ENCODE data around the gene UBE2N.

The UBE2N gene, protein sequence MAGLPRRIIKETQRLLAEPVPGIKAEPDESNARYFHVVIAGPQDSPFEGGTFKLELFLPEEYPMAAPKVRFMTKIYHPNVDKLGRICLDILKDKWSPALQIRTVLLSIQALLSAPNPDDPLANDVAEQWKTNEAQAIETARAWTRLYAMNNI

DNA sequence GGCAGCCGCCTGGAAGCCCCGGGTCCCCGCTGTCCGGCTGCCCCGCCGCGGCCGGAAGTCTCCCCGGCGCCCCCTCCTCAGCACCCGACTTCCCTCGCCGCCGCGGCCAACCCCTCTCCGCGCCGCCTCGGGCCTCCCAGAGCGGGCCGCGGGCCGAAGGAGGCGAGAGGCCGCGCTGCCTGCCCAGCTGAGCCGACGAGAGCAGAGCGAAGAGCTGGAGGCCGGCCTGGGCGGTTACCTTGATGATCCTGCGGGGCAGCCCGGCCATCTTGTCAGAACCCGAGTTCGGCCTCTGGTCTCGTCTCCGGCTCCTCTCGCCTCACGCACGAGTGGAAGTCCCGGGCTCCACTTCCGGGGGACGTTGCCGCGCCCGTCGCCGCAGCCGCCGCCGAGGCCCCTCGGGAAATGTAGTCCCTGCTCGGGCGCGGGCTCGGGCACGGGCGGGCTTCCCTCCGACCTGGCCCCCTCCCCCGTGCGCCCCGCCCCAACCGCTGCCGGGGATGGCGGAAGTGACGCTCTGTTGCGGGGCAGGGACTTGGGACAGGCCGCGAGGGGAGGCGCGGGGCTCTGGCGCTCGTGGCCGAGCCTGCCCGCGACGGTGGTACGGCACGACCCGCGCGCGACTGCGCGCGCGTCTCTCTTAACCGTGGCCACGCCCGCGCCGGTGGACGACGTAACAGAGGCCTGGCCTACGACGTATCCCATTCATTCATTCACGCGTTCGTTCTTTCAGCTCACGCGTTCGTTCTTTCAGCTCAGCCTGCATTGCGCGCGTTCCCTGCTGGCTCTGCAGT lies at the start of gene UBE2N:
Gene UBE2N, minus strand, starts transcription at position 331 of the 794 bp plus-strand sequence. Its CDS starts 63 bp downstream, at position 268.
- peak; percentile 97 to 98 for DNase-seq

DNA sequence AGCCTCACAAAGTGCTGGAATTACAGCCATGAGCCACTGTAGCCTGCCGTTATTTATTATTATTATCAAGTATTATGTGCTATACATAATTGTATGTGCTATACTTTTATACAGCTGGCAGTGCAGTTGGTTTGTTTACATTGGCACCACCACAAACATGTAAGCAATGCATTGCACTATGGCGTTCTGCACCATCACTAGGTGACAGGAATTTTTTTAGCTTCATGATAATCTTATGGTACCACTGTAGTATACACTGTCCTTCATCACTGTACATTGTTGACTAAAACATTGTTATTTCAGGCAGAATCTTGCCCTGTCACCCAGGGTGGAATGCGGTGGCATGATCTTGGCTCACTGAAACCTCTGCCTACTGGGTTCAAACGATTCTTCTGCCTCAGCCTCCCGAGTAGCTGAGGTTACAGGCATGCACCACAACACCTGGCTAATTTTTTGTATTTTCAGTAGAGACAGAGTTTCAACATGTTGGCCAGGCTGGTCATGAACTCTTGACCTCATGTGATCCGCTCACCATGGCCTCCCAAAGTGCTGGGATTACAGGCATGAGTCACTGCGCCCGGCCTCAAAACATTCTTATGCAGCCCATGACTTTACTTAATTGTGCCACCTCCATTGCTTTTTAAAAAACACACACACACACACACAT lies 42.7 kb upstream of the UBE2N start:
- DNase-seq, result no peak

DNA sequence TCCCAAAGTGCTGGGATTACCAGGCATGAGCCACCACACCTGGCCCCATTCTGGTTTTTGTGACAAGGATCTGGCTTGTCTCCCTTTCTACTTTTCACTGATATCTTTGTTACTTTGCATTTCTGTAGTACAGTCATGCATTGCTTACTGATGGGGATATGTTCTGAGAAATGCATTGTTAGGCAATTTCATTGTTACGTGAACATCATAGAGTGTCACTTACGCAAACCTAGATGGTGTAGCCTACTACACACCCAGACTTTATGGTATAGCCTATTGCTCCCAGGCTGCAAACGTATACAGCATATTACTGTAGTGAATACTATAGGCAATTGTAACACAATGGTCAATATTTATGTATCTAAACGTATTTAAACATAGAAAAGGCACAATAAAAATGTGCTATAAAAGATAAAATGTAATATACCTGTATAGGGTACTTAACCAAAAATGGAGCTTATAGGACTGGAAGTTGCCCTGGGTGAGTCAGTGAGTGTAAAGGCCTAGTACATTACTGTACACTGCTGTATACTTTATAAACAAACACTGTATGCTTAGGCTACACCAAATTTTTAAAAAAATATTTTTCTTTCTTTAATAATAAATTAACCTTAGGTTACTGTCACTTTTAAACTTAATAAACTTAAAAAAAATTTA lies 41.5 kb upstream of the UBE2N start:
- DNase-seq, result no peak

DNA sequence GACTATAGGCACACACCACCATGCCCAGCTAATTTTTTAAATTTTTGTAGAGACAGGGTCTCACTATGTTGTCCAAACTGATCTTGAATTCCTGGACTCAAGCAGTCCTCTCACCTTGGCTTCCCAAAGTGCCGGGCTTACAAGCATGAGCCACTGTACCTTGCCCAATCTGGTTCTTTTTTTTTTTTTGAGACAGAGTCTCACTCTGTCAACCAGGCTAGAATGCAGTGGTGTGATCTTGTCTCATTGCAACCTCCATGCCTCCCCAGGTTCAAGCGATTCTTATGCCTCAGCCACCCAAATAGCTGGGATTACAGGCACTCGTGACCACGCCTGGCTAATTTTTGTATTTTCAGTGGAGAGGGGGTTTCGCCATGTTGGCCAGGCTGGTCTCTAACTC lies 41.0 kb upstream of the UBE2N start:
- no peak for DNase-seq

DNA sequence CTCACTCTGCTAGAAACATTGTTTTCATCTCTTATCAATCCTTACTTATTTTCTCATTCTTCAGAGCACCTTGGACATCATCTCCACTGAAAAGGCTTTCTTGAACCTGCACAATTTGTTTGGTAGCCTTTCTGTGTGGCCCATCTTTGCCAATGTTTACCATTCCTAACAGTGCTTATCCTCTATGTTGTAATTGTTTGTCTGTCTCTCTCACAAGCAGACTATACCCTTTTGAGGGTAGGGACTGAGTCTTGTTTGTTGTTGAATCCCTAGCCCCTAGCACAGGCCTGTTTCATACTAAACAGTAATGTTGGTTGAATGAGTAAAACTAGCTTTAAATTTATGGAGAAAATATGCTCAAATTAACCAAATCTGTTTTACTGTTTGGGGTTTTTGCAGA lies 34.8 kb upstream of the UBE2N start:
- no peak for DNase-seq

DNA sequence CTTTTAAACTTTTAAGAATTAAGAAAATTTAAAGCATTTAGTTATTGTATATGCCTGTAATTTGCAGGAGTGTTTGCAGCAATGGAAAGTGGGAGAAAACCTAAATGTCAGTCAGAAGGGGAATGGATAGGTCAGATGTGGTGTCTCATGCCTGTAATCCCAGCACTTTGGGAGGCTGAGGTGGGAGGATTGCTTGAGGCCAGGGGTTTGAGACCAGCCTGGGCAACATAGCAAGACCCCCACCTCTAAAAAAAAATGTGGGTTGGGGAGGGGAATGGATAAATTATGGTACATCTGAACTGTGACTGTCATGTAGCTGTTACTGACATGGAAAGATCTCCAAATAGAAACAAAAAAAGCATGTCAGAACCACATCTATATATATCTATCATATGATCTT lies 27.6 kb upstream of the UBE2N start:
- no peak for DNase-seq

DNA sequence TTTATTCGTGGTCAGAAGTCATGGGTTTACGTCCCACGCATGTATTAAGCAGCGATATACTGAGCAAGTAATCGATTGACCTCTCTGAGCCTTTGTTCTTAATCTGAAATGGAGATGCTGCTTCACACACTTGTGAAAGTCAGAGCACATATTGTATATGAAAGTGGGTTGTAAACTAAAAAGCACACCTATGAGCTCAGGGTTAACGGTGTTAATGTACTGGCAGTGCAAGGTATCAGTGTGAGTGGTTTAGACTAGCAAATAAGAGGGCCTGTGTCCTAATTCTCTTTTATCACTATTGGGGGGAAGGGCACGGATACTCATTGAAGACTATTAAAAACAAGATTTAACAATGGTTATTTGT lies 26.2 kb upstream of the UBE2N start:
- no peak for DNase-seq

DNA sequence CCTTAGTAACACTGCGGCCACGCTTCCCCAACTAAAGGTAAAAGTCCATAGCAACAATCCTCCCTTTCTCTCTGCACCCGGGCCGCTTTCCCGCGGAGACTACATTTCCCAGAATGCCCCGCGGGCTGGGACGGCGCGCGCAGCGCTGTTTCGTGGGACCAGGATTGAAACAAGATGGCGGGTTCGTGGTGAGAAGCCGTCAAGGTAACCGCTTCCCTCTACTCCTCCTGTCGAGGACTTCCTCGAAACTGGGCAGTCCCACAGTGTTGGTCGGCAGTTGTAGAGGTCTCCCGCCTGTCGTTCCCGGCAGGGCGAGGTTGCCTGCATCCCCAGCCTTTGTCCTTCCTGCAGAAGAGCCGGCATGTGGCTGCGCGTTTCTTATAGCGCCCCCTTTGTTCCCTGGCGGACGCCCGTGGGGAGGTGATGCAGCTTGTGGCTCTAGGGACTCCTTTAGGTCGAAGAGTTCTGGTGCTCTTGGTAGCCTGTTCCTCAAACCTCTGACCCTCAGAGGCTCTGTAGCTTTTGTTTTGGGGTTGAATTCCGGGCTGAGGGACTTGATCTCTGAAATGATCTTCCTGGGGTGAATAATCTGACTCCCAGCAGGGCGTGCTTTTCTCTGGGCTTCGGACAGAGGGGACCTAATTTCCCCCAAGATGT lies 25.7 kb upstream of the UBE2N start, which contains the start of gene MRPL42:
Gene MRPL42, plus strand, starts transcription at position 164 of the 657 bp plus-strand sequence. CDS start 1,772 bp downstream, outside the sequence.
- DNase-seq, result peak; percentile 93

DNA sequence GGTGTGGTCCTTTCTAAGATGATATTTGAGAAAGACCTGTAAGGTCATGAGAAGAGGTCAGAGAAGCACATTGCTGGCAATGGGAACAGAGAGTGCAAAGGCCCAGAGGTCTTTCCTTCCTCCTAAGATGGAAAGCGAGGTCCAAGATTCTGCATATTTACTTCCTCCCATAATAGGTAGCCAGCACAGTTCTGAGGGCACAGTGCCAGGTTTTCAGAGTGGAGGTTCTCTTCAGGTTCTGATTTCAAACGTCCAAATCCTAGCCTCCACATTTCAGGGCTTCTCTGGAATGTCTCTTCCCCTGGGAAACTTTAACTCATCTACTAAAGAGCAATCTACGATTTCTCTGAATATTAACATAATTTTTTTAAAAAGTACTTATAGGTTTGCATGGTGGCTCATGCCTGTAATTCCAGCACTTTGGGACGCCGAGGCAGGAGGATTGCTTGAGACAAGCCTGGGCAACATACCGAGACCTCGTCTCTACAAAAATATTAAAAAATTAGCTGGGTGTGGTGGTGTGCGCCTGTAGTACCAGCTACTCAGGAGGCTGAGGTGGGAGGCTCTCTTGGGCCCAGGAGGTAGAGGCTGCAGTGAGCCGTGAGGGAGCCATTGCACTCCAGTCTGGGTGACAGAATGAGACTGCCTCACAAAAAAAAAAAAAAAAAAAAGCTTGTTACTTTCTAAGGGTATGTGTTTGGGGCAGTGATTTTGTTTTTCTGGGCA lies 25.0 kb upstream of the UBE2N start:
- peak in 1 of 2 donors; percentile 4 for DNase-seq

DNA sequence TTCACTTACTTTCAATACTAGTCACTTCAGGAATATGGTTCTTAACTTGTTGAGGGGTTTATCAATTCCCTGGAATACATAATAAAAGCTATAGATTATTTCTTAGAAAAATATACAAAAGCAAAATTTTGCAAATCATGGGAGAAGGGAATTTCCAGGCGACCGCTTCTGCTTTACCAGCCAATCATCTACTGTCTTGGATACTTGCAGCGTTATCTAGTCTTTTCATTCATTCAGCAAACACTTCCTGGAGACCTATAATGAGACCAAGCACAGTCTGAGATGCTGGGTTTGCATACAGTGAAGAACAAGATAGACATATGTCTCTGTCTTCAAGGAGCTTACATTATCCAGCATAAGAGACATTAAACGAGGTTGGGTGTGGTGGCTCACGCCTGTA lies 24.1 kb upstream of the UBE2N start:
- no peak for DNase-seq

DNA sequence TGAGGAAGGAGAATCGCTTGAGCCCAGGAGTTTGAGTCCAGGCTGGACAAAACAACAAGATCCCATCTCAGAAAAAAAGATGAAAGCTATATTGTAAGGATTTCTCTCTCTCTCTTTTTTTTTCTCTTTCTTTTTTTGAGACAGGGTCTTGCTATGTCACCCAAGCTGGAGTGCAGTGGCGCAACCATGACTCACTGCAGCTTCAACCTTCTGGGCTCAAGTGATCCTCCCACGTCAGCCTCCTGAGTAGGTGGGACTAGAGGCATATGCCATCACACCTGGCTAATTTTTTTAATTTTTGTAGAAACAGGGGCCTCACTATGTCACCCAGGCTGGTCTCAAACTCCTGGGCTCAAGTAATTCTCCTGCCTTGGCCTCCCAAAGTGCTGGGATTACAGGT lies 19.8 kb upstream of the UBE2N start:
- DNase-seq, result no peak

DNA sequence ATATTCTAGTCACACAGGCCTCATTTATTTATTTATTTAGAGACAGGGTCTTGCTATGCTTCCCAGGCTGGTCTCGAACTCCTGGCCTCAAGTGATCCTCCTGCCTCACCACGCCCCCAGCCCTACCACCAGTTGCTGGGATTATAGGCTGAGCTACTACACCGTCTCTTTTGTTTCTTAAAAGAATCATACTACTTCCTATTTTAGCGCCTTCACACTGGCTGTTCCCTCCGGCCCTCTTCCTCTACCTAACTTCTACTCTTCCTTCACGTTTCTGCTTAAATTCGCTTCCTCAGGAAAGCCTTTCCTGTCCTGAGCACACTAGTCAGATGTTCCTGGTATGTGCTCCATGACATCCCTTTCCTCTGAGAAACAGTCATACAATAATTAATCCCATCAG lies 19.2 kb upstream of the UBE2N start:
- no peak for DNase-seq

DNA sequence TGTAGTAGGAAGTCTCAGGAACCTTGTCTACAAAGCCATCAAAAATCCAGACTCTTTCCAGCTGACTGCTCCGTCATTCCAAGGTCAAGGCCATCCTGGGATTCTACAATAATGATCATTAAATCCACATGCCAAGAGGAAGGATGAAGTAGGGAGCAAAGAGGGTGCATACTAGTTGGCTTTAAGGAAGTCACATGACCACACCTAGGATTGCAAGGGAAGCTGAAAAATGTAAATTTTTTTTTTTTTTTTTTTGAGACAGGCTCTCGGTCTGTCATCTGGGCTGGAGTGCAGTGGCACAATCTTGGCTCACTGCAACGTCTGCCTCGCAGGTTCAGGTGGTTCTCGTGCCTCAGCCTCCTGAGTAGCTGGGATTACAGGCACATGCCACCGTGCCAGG lies 18.3 kb upstream of the UBE2N start:
- DNase-seq, result no peak

DNA sequence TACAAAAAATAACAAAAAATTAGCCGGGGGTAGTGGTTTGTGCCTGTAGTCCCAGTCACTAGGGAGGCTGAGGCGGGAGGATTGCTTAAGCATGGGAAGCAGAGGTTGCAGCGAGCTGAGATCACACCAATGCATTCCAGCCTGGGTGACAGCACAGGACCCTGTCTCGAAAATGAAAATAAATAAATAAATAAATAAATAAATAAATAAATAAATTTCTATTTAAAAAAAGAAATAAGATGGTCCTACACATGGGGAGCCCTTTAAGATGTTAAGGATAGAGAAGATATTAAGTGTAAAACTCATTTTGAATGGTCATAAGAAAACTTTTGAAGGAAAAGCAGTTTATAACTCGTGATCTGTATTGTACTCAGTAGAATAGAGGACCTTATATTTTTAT lies 17.4 kb upstream of the UBE2N start:
- DNase-seq, result no peak

DNA sequence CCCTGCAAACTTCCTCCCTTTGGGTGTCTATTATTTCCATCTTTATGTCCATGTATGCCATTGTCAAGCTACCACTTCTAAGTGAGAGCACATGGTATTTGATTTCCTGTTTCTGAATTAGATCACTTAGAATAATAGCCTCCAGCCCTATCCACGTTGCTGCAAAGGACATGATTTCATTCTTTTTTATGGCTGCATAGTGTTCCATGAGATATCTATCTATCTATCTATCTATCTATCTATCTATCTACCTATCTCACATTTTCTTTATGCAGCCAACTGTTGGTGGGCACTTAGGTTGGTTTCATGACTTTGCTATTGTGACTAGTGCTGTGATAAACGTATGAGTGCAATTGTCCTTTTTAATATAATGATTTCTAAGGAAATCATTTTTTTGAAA lies 14.3 kb upstream of the UBE2N start:
- DNase-seq, result no peak

DNA sequence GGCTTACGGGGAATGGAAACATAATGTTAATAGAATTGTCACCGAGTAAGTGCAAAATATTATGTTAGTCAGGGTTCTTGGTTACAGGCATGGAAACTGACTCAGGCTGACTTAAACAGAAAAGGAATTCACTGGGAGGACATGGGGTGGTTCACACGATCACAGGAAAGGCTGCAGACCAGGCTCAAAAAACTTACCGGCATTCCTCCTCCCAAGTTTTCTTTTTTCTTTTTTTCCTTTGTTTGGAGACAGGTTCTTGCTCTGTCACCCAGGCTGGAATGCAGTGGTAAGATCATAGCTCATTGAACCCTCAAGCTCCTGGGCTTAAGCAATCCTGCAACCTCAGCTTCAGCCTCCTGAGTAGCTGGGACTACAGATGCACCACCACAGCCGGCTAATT lies 11.9 kb upstream of the UBE2N start:
- DNase-seq, result no peak

DNA sequence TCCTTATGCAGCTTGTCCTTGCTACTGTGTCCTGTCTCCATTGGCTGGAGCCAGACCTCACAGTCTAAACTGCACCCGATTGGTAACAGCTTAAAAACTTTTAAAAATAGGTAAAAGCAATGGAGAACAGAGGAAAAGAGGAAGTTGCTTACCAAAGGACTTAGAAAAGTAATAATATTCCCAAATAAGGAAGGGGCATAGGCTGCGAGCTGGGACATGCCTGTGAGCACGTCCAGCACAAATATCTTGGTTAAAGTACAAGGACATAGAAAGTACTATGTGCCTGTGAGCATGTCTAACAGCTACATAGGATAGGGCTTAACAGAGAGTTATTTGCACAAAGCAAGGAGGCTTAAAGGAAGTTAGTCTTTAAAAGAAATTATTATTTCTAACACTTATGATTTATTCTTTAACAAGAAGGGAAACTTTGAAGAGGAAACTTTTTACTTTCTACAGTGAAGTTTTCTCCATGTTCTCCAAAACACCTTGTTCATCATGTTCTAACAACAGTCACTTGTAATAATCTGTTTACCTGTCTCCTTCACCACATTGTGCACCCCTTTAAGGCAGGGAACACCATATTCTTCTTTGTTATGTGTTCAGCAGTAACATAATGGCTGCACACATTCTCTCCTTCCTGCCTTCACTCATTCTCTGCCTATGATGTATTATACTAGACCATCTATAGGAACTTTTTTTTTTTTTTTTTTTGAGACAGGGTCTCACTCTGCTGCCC lies 9.8 kb upstream of the UBE2N start:
- no peak for DNase-seq

DNA sequence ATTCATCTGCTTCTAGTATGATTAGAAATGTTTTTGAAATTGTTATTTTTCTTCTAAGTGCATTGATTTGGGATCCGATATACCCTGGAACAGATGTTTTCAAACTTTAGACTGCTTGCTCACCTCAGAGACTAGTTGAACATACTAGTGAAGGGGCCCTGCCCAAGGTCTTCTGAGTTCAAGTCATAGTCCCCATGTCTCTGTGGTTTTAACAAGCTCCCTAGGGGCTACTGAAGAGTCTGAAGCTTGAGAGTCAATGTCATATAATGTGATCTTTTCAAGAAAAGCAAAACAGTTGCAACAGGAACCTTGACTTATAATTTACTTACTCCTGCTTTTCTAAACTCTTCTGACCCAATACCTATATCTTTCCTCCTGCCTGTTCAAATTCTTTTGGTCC lies 7.5 kb upstream of the UBE2N start:
- no peak for DNase-seq

DNA sequence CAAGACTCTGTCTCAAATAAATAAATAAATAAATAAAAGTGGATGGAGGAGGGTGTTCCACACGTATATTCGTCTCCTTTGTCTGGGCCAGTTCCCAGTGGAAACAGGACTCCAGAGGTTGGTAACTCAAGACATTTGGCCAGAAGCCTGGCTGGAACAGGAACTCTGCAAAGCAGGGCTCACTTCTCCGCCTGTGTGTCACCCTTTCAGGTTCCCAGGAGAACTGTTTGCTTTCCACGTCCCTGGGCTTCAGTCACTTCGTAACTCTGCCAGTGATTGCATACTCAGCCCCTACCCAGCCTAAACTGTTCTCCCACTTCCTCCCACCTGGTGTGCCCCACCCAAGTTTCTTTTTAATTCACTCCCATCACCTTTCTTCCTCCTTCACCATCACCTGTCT lies 7.0 kb upstream of the UBE2N start:
- DNase-seq, result no peak

DNA sequence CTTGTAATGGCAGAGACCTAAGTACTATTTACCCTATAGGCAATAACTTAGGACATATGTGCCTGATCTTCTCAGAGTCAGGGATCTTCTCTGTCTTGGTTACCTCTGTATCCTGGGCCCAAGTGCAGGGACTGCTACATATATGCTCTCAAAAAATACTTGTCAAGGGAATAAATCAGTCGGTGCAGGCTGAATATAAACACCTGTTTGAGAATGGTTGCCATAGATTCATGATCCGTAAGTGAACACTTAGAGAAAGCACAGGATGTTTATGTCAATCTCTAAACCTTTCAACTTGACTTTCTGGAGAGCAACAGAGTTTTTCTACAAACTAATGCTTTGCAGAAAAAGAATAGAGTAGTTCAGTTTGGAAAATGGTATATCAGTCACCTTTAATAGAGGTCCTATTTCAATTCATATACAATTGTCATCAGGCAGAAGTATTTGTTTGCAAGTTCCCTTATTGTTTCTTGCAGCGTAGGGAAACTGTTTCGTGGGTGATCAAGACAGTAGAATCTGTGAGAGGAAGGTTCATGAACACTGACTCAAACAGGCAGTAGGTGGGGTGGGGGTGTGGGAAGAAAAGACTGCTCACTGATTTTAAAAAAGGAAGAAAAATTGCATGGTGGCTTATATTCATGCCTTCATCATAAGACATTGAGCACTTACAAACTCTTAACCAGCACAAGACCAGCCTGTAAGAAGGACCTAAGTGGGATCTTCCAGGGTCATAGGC lies 6.0 kb upstream of the UBE2N start:
- peak in 1 of 2 donors; percentile 39 for DNase-seq

DNA sequence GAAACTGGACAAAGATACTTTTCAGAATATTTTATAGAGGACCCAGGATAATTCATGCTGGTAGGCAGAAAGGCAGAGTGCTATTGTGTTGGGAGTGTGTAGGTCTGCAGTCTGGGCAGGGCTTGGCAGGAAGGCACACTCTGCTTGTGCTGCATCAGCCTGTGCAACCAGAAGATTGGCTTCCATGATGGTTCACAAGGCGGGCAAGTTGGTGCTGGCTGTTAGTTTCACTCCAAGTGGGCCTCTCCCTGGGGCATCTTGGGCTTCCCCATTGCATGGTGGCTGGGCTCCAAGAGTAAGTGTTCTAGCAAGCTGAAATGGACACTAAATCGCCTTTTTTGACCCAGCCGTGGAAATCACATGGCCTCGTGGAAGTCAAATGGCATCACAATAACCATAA lies 1.8 kb upstream of the UBE2N start:
- DNase-seq, result no peak

All from stimulated activated CD4-positive, alpha-beta T cell treated with anti-CD3 and anti-CD28 coated beads, Interleukin-2, amount 100 ng/mL, for 24 hours (primary cell).